ENCODE measurements around the gene SWAP70. TPM values are rescaled to one million over a fixed set of nuclear protein-coding genes. Genes with fewer than 3 reads are reported as not detected.

SWAP70 gene
- total and polyA plus RNA-seq, 2 of the 8 experiments (the other 6 are each of a cell fraction or from before 2014, with no cell fraction given), result 14.8 to 37.5 TPM

- FAIRE-seq (no peak), DNase-seq (ENCODE audit: low read depth in 1 of 2, low spot score in 2 of 2) (no peak)
- H4K8ac ChIP-seq (ENCODE audit: extremely low read depth, insufficient read depth, low read length), result no peak overlapping the region
- H3K36me3 ChIP-seq (ENCODE audit: control insufficient read depth in 2 of 4, insufficient read depth in 4 of 4, low read length in 3 of 4), result peaks cover 6 to 40% (median 27%) of the 10 kb centered on the region in 4 experiments
- H3K9me3 ChIP-seq (ENCODE audit: insufficient read depth in 2 of 2, low read depth in 1 of 2, low read length in 1 of 2), result no peaks in the 10 kb centered on the region
- TF ChIP-seq EZH2 (IDR thresholded peaks at IDR 0.05; ENCODE audit: low read depth, low read length, severe bottlenecking), result no peak
- no peak for TF ChIP-seq SRF (IDR thresholded peaks at IDR 0.05; ENCODE audit: low read depth, low read length)
- TF ChIP-seq SIN3A (conservative IDR thresholded peaks at IDR 0.05 in 1 of 2, IDR thresholded peaks at IDR 0.05 in 1 of 2; ENCODE audit: low read depth in 1 of 2, low read length in 2 of 2), result no peak
- no peak for TF ChIP-seq CREB1 (IDR thresholded peaks at IDR 0.05)
- no peak for TF ChIP-seq EGR1 (IDR thresholded peaks at IDR 0.05; ENCODE audit: borderline replicate concordance, low read depth, low read length)
- no peak for TF ChIP-seq KDM1A (IDR thresholded peaks at IDR 0.05; ENCODE audit: borderline replicate concordance, low read length)
- no peak for TF ChIP-seq TBP (IDR thresholded peaks at IDR 0.05; ENCODE audit: low read depth, low read length)
- TF ChIP-seq BACH1 (IDR thresholded peaks at IDR 0.05; ENCODE audit: low read length), result no peak
- no peak for TF ChIP-seq TCF12 (IDR thresholded peaks at IDR 0.05; ENCODE audit: low read depth, low read length)
- no peak for TF ChIP-seq CEBPB (IDR thresholded peaks at IDR 0.05; ENCODE audit: low read depth, low read length)
- H3K4me2 ChIP-seq (ENCODE audit: insufficient read depth in 1 of 2, low read depth in 2 of 2, low read length in 2 of 2), result no peak overlapping the region
- H3K27ac ChIP-seq (ENCODE audit: low read depth, low read length), result no peak overlapping the region
- H3K14ac ChIP-seq (ENCODE audit: insufficient read length), result no peak overlapping the region
- no peak overlapping the region for H2BK12ac ChIP-seq (ENCODE audit: low read depth, low read length)
- H3K4me1 ChIP-seq (replicated peaks in 1 of 4; ENCODE audit: control insufficient read depth in 3 of 4, insufficient read depth in 4 of 4, low read length in 3 of 4), result no peaks in the 10 kb centered on the region
- CTCF ChIA-PET (ENCODE audit: partially characterized antibody), result no interaction called here
- WGBS, 2 experiments (ENCODE audit: extremely low coverage in 1 of 2, insufficient coverage in 1 of 2, insufficient read length in 1 of 2, insufficient replicate concordance in 2 of 2, low coverage in 1 of 2, low lambda C conversion rate in 2 of 2, missing lambda C conversion rate in 1 of 2), result 88% methylated on average over 2 of the region's 2 CpGs; no CpG with 5 or more reads in 1 of the 2 experiments
- H3K23ac ChIP-seq (ENCODE audit: insufficient read length), result no peak overlapping the region
- no peak overlapping the region for H3K9ac ChIP-seq (replicated peaks in 1 of 4; ENCODE audit: extremely low read depth in 1 of 4, low read depth in 3 of 4, low read length in 3 of 4)
- no peaks in the 10 kb centered on the region for H3K27me3 ChIP-seq (replicated peaks in 1 of 4; ENCODE audit: control insufficient read depth in 3 of 4, extremely low read depth in 1 of 4, insufficient read depth in 3 of 4, low read length in 3 of 4)
- no peak overlapping the region for H4K91ac ChIP-seq (replicated peaks; ENCODE audit: insufficient read length, low read length)
- no peak overlapping the region for H2BK5ac ChIP-seq (ENCODE audit: low read depth, low read length)
- POLR2A ChIA-PET (ENCODE audit: partially characterized antibody), result interaction anchor here (1.1 kb wide), 1 partner anchor 10 kb away, joined by 3 read pairs; no protein-coding TSS in a partner anchor
- H3K79me2 ChIP-seq (ENCODE audit: control insufficient read depth in 1 of 2, insufficient read depth in 2 of 2, low read length in 2 of 2), result no peaks in the 10 kb centered on the region
- no peak overlapping the region for H2AK5ac ChIP-seq (ENCODE audit: low read depth, low read length)
- H2AFZ ChIP-seq (ENCODE audit: low read length), result no peak overlapping the region
- no peak overlapping the region for H2BK120ac ChIP-seq (replicated peaks; ENCODE audit: low read depth, low read length)
- peaks cover 0 to 2% of the 10 kb centered on the region in 2 experiments for H4K20me1 ChIP-seq (replicated peaks in 1 of 2; ENCODE audit: control insufficient read depth in 1 of 2, insufficient read depth in 2 of 2, low read length in 2 of 2)
- H3K23me2 ChIP-seq (ENCODE audit: low read depth, low read length), result no peaks in the 10 kb centered on the region
- no peak overlapping the region for H3K4ac ChIP-seq (replicated peaks; ENCODE audit: insufficient read length, low read depth, low read length)
- H3K4me3 ChIP-seq (ENCODE audit: extremely low read depth in 1 of 4, insufficient read depth in 2 of 4, low read depth in 3 of 4, low read length in 4 of 4), result no peak overlapping the region
- no peak overlapping the region for H2BK20ac ChIP-seq (ENCODE audit: low read length)
- no peak overlapping the region for H3K56ac ChIP-seq (replicated peaks; ENCODE audit: insufficient read length, low read depth, low read length)
- no peak overlapping the region for H2BK15ac ChIP-seq (ENCODE audit: low read length)
- no peaks in the 10 kb centered on the region for H3K79me1 ChIP-seq (ENCODE audit: low read depth, low read length)
- H4K5ac ChIP-seq (ENCODE audit: insufficient read length, low read depth, low read length), result no peak overlapping the region
- H3K18ac ChIP-seq (ENCODE audit: extremely low read depth, low read length), result no peak overlapping the region
Measured at GRCh38 chr11:9783986-9784385, 120.1 kb downstream of the SWAP70 start.
